ENCODE data around the gene FKBP10.

- TF ChIP-seq CTCF (conservative IDR thresholded peaks at IDR 0.05; ENCODE audit: low read length), result no peak
- no peak for TF ChIP-seq EZH2phosphoT487 (IDR thresholded peaks at IDR 0.05; ENCODE audit: borderline replicate concordance)
These were observed 42.8 kb upstream of the FKBP10 start for GRCh38 chr17:41769985-41770384.
